IMR-90 (cell line): Measurements from ENCODE around the gene ATG4A. TPM values are rescaled to one million over a fixed set of nuclear protein-coding genes. Genes with fewer than 3 reads are reported as not detected.

Source experiments
- ATAC-seq: fragments of 200-7000 bp; cut with Tn5 transposase; 2 replicates; pipeline ENCODE4 v1.9.1; 2020; ENCODE audit warnings: low read depth, mild to moderate bottlenecking, moderate library complexity
- BruUV-seq: library from RNA; stranded (reverse); fragments of 400-500 nt; replicated peaks from 2 replicates; lab custom pipeline; 2021; lab: Mats Ljungman, UMichigan
- CTCF ChIA-PET: fragments of 300-600 bp; formaldehyde crosslinking; extraction: SDS; loops from one replicate; lab custom pipeline; 2021; ENCODE audit warnings: antibody characterized with exemption; lab: Yijun Ruan, JAX
- POLR2A ChIA-PET: fragments of 300-600 bp; sonication (Branson Sonifier 250); formaldehyde crosslinking; loops from one replicate; lab custom pipeline; 2022; ENCODE audit warnings: antibody characterized with exemption; ENCODE audit not compliant: unreplicated experiment; lab: Charles Lee
- DNase-seq: peaks from one replicate; pipeline ENCODE4 v3.0.0; 2013
- H2AFZ ChIP-seq: replicated peaks from 2 replicates; pipeline ENCODE3; 2013; ENCODE audit warnings: low read length, mild to moderate bottlenecking; ENCODE audit not compliant: poor library complexity
- H2AK5ac ChIP-seq: 2 replicates; pipeline ENCODE4 v1.6.1; 2013; ENCODE audit warnings: low read depth, low read length, inconsistent platforms
- H2AK9ac ChIP-seq: replicated peaks from 2 replicates; pipeline ENCODE3; 2013; ENCODE audit warnings: mild to moderate bottlenecking, low read depth, low read length, moderate library complexity; ENCODE audit not compliant: poor library complexity
- H2BK120ac ChIP-seq: 2 replicates; pipeline ENCODE4 v1.6.1; 2013; ENCODE audit warnings: low read depth, low read length, inconsistent platforms
- H2BK15ac ChIP-seq: 3 replicates; pipeline ENCODE4 v1.6.1; 2013; ENCODE audit warnings: low read depth, low read length, inconsistent platforms
- H2BK20ac ChIP-seq: 2 replicates; pipeline ENCODE4 v1.6.1; 2013; ENCODE audit warnings: low read depth, mild to moderate bottlenecking, inconsistent platforms, low read length, moderate library complexity
- H2BK5ac ChIP-seq: 2 replicates; pipeline ENCODE4 v1.6.1; 2013; ENCODE audit warnings: mild to moderate bottlenecking, low read depth, low read length, inconsistent platforms; ENCODE audit not compliant: poor library complexity, severe bottlenecking
- H3K14ac ChIP-seq: replicated peaks from 2 replicates; pipeline ENCODE4 v1.6.1; 2013; ENCODE audit warnings: low read depth, low read length, inconsistent platforms
- H3K18ac ChIP-seq: 2 replicates; pipeline ENCODE4 v1.6.1; 2013; ENCODE audit warnings: low read depth, low read length, control low read depth
- H3K23ac ChIP-seq: 2 replicates; pipeline ENCODE4 v1.6.1; 2013; ENCODE audit warnings: low read depth, low read length, inconsistent platforms
- H3K27ac ChIP-seq: 2 replicates; pipeline ENCODE4 v1.5.1; 2013; ENCODE audit warnings: mild to moderate bottlenecking, control low read depth, low read length; ENCODE audit not compliant: insufficient read depth
- H3K27me3 ChIP-seq: 2 replicates; pipeline ENCODE4 v1.6.1; 2013; ENCODE audit warnings: low read length; ENCODE audit not compliant: control insufficient read depth, insufficient read depth
- H3K36me3 ChIP-seq: 2 replicates; pipeline ENCODE4 v1.6.1; 2013; ENCODE audit warnings: low read length, mixed read lengths; ENCODE audit not compliant: control insufficient read depth, insufficient read depth
- H3K4ac ChIP-seq: 2 replicates; pipeline ENCODE4 v1.6.1; 2013; ENCODE audit warnings: low read depth, low read length, inconsistent platforms
- H3K4me1 ChIP-seq: 2 replicates; pipeline ENCODE4 v1.6.1; 2013; ENCODE audit warnings: low read length, mixed read lengths; ENCODE audit not compliant: control insufficient read depth, insufficient read depth
- H3K4me2 ChIP-seq: 2 replicates; pipeline ENCODE4 v1.6.1; 2013; ENCODE audit warnings: low read depth, mild to moderate bottlenecking, control low read depth, low read length, moderate library complexity
- H3K4me3 ChIP-seq: 2 replicates; pipeline ENCODE4 v1.5.1; 2013; ENCODE audit warnings: low read depth, mild to moderate bottlenecking, control low read depth, low read length, moderate library complexity; ENCODE audit not compliant: insufficient read depth
- H3K56ac ChIP-seq: 2 replicates; pipeline ENCODE4 v1.6.1; 2013; ENCODE audit warnings: low read length, inconsistent platforms; ENCODE audit not compliant: insufficient read depth; ENCODE audit errors: extremely low read depth
- H3K79me1 ChIP-seq, 2 experiments: 2 replicates each; pipeline ENCODE4 v1.6.1; 2013; ENCODE audit warnings: low read length in 2 of 2, inconsistent platforms in 1 of 2, low read depth in 1 of 2
- H3K9ac ChIP-seq: 2 replicates; pipeline ENCODE4 v1.6.1; 2013; ENCODE audit warnings: low read depth, low read length, control low read depth
- H3K9me1 ChIP-seq: 2 replicates; pipeline ENCODE4 v1.6.1; 2013; ENCODE audit warnings: low read length, inconsistent platforms; ENCODE audit not compliant: insufficient read depth
- H3K9me3 ChIP-seq: 2 replicates; pipeline ENCODE4 v1.6.1; 2013; ENCODE audit warnings: low read length; ENCODE audit not compliant: control insufficient read depth, insufficient read depth
- H4K20me1 ChIP-seq: 2 replicates; pipeline ENCODE4 v1.6.1; 2013; ENCODE audit warnings: low read length, inconsistent platforms; ENCODE audit not compliant: insufficient read depth
- H4K5ac ChIP-seq: 2 replicates; pipeline ENCODE4 v1.6.1; 2013; ENCODE audit warnings: mild to moderate bottlenecking, low read depth, low read length, control low read depth
- H4K8ac ChIP-seq, 2 experiments: 2 replicates each; pipeline ENCODE4 v1.6.1; 2013; ENCODE audit warnings: low read depth in 2 of 2, low read length in 2 of 2, control low read depth in 1 of 2, inconsistent platforms in 1 of 2
- H4K91ac ChIP-seq: 2 replicates; pipeline ENCODE4 v1.6.1; 2013; ENCODE audit warnings: low read depth, low read length, inconsistent platforms; ENCODE audit not compliant: insufficient read depth
- BHLHE40 ChIP-seq: fragments of 150-350 bp; IDR thresholded peaks from 2 replicates; pipeline ENCODE4 v1.6.1; 2016; ENCODE audit warnings: mild to moderate bottlenecking, low read depth, low read length
- CEBPB ChIP-seq: IDR thresholded peaks from 2 replicates; pipeline ENCODE4 v1.6.1; 2012; ENCODE audit warnings: low read depth, low read length, improper control_type of control experiment
- CHD1 ChIP-seq: IDR thresholded peaks from 2 replicates; pipeline ENCODE4 v1.6.1; 2012; ENCODE audit warnings: low read depth, low read length, improper control_type of control experiment
- CTCF ChIP-seq: conservative IDR thresholded peaks from 2 replicates; pipeline ENCODE4 v1.5.1; 2012; ENCODE audit warnings: mild to moderate bottlenecking, low read depth, low read length, improper control_type of control experiment
- ELK1 ChIP-seq: fragments of 150-350 bp; IDR thresholded peaks from 2 replicates; pipeline ENCODE4 v1.6.1; 2016; ENCODE audit warnings: low read depth, mild to moderate bottlenecking, low read length, moderate library complexity, borderline replicate concordance
- FOS ChIP-seq: fragments of 150-350 bp; IDR thresholded peaks from 2 replicates; pipeline ENCODE4 v1.6.1; 2016; ENCODE audit warnings: low read depth, low read length
- MAFK ChIP-seq: IDR thresholded peaks from 2 replicates; pipeline ENCODE4 v1.6.1; 2012; ENCODE audit warnings: low read depth, low read length, improper control_type of control experiment
- MAZ ChIP-seq: IDR thresholded peaks from 2 replicates; pipeline ENCODE4 v1.6.1; 2012; ENCODE audit warnings: low read depth, mild to moderate bottlenecking, low read length, improper control_type of control experiment, moderate library complexity, borderline replicate concordance
- MXI1 ChIP-seq: IDR thresholded peaks from 2 replicates; pipeline ENCODE4 v1.6.1; 2012; ENCODE audit warnings: low read depth, mild to moderate bottlenecking, low read length, moderate library complexity, borderline replicate concordance
- NFE2L2 ChIP-seq: fragments of 150-350 bp; IDR thresholded peaks from 2 replicates; pipeline ENCODE4 v1.6.1; 2016; ENCODE audit warnings: low read depth, mild to moderate bottlenecking, low read length
- POLR2A ChIP-seq: IDR thresholded peaks from 2 replicates; pipeline ENCODE4 v1.6.1; 2012; ENCODE audit warnings: mild to moderate bottlenecking, low read depth, low read length
- RAD21 ChIP-seq: IDR thresholded peaks from 2 replicates; pipeline ENCODE4 v1.6.1; 2012; ENCODE audit warnings: low read length, improper control_type of control experiment
- RCOR1 ChIP-seq: IDR thresholded peaks from 2 replicates; pipeline ENCODE4 v1.6.1; 2012; ENCODE audit warnings: mild to moderate bottlenecking, low read length, improper control_type of control experiment; ENCODE audit not compliant: insufficient replicate concordance
- RFX5 ChIP-seq: IDR thresholded peaks from 2 replicates; pipeline ENCODE4 v1.8.0; 2012; ENCODE audit warnings: low read depth, mild to moderate bottlenecking, low read length, moderate library complexity
- SMC3 ChIP-seq: fragments of 150-350 bp; IDR thresholded peaks from 2 replicates; pipeline ENCODE4 v1.6.1; 2016; ENCODE audit warnings: low read depth, mild to moderate bottlenecking, antibody characterized with exemption, low read length, moderate library complexity
- USF2 ChIP-seq: fragments of 150-350 bp; IDR thresholded peaks from 2 replicates; pipeline ENCODE4 v1.6.1; 2017; ENCODE audit warnings: mild to moderate bottlenecking, antibody characterized with exemption, low read length, low read depth
- WGBS, 2 experiments: methylation state at CpG; one replicate each; pipeline versions ENCODE4 v1.1.5 to v1.1.7; 2013; ENCODE audit warnings: missing lambda C conversion rate in 2 of 2; ENCODE audit not compliant: insufficient read length in 1 of 2; ENCODE audit errors: extremely low coverage in 2 of 2; 5-methylcytosine and 5-hydroxymethylcytosine counted together
- dilution Hi-C: fragments of 300-500 bp; cut with HindIII; formaldehyde crosslinking; loops from one replicate; pipeline ENCODE4 v1.14.3; 2018; ENCODE audit warnings: low sequenced_read_pairs; ENCODE audit not compliant: unreplicated experiment
- in situ Hi-C: fragments of 300-500 bp; cut with MboI; formaldehyde crosslinking; loops from 3 replicates; pipeline ENCODE4 v1.14.3; 2019; ENCODE audit warnings: low sequenced_read_pairs, inconsistent platforms, mixed read lengths
- intact Hi-C: fragments of 100-400 bp; cut with micrococcal nuclease; formaldehyde crosslinking; loops from 2 replicates; pipeline ENCODE4 v1.10.0; 2022
- polyA plus RNA-seq, 3 experiments: library from polyadenylated mRNA; depleted of rRNA; stranded (reverse); fragments of >200 nt; gene quantifications; 2 replicates each; pipeline ENCODE4 v1.2.3, GENCODE V29; 2012; ENCODE audit warnings: low replicate concordance in 1 of 3
- total RNA-seq: library from RNA; depleted of rRNA; stranded (reverse); fragments of >200 nt; gene quantifications from 2 replicates; pipeline ENCODE4 v1.2.3, GENCODE V29; 2012

ATG4A gene
- total and polyA plus RNA-seq, 2 of the 4 experiments (the other 2 are of a cell fraction), result 8.2 to 14.7 TPM

- H2AK5ac ChIP-seq, result no peak overlapping the region
- no peak overlapping the region for H2BK5ac ChIP-seq
- H4K20me1 ChIP-seq, result no peaks in the 10 kb centered on the region
- BruUV-seq, result no TSS peak
- no peak overlapping the region for H2BK20ac ChIP-seq
- no peak overlapping the region for H3K18ac ChIP-seq
- CTCF ChIA-PET, result interaction anchor here (0.5 kb wide), 1 partner anchor 377 kb away, joined by 3 read pairs; no protein-coding TSS in a partner anchor
- intact Hi-C loops, result loop anchor here (10.0 kb wide), 1 partner anchor 144 kb away; no protein-coding TSS in a partner anchor
- H3K9me1 ChIP-seq, result no peaks in the 10 kb centered on the region
- TF ChIP-seq MAZ (no peak), CTCF (no peak), MAFK (no peak), CEBPB (no peak), USF2 (no peak), RCOR1 (no peak), RAD21 (no peak), CHD1 (no peak), RFX5 (no peak), POLR2A (no peak), NFE2L2 (no peak), SMC3 (no peak), BHLHE40 (no peak), ELK1 (no peak), FOS (no peak), MXI1 (no peak)
- no peak overlapping the region for H2BK15ac ChIP-seq
- H3K4ac ChIP-seq, result no peak overlapping the region
- no peak overlapping the region for H3K4me2 ChIP-seq
- H2BK120ac ChIP-seq, result no peak overlapping the region
- no peak overlapping the region for H4K5ac ChIP-seq
- no peaks in the 10 kb centered on the region for H3K79me1 ChIP-seq
- POLR2A ChIA-PET, result no interaction called here
- no peak overlapping the region for H3K9ac ChIP-seq
- WGBS, 2 experiments, result 100% methylated on average over 1 of the region's 5 CpGs; no CpG with 5 or more reads in 1 of the 2 experiments
- H3K56ac ChIP-seq, result no peak overlapping the region
- no peak overlapping the region for H4K8ac ChIP-seq
- ATAC-seq, result no peak
- H3K4me3 ChIP-seq, result no peak overlapping the region
- H2AK9ac ChIP-seq, result no peak overlapping the region
- H3K4me1 ChIP-seq, result no peaks in the 10 kb centered on the region
- H3K9me3 ChIP-seq, result no peaks in the 10 kb centered on the region
- H3K14ac ChIP-seq, result no peak overlapping the region
- no peaks in the 10 kb centered on the region for H3K36me3 ChIP-seq
- in situ Hi-C loops, result no loop called here
- H2AFZ ChIP-seq, result no peak overlapping the region
- no peak for DNase-seq
- dilution Hi-C loops, result no loop called here
- H3K23ac ChIP-seq, result no peak overlapping the region
- H4K91ac ChIP-seq, result no peak overlapping the region
- H3K27ac ChIP-seq, result no peak overlapping the region
- peaks cover 9% of the 10 kb centered on the region for H3K27me3 ChIP-seq
Observed at GRCh38 chrX:108160309-108160708, 68.7 kb downstream of the ATG4A start.
